Sigmoid colon (tissue), 7 donors: ENCODE measurements around the gene RPL10. TPM values are rescaled to one million over a fixed set of nuclear protein-coding genes. Genes with fewer than 3 reads are reported as not detected.

Source experiments
- DNase-seq: peaks from one replicate; pipeline ENCODE4 v3.0.0-alpha.2; 2019
- H3K27ac ChIP-seq, 4 donors: fragments of 200-600 bp; sonication (generic); one replicate each; pipeline ENCODE4 v1.5.1; 2016 to 2019; ENCODE audit warnings: mild to moderate bottlenecking in 1 of 4
- H3K27me3 ChIP-seq, 3 donors: fragments of 200-600 bp; sonication (generic); one replicate each; pipeline ENCODE4 v1.5.1; 2019; ENCODE audit warnings: mild to moderate bottlenecking in 1 of 3
- H3K36me3 ChIP-seq, 4 donors: fragments of 200-600 bp; sonication (generic); one replicate each; pipeline ENCODE4 v1.5.1; 2016 to 2019
- H3K4me1 ChIP-seq, 4 donors: fragments of 200-600 bp; sonication (generic); one replicate each; pipeline ENCODE4 v1.5.1; 2017 to 2019
- H3K4me3 ChIP-seq, 4 donors: fragments of 200-600 bp; sonication (generic); one replicate each; pipeline ENCODE4 v1.5.1; 2017 to 2019; ENCODE audit warnings: mild to moderate bottlenecking in 2 of 4, moderate library complexity in 1 of 4
- H3K9me3 ChIP-seq, 4 donors: fragments of 200-600 bp in 3 of 4; sonication (generic) in 3 of 4; one replicate each; pipeline versions ENCODE4 v1.5.1 to v1.6.1; 2013 to 2019
- CTCF ChIP-seq, 4 experiments: fragments of 450-650 bp in 3 of 4; fragments of 200-600 bp in 1 of 4; IDR thresholded peaks; one replicate each; pipeline ENCODE4 v1.5.1; 2016 to 2019; ENCODE audit warnings: antibody characterized with exemption in 4 of 4, mild to moderate bottlenecking in 3 of 4, moderate library complexity in 2 of 4
- EP300 ChIP-seq, 4 donors: sonication (generic); formaldehyde crosslinking; IDR thresholded peaks; one replicate each; pipeline ENCODE4 v1.6.1; 2017; ENCODE audit warnings: antibody characterized with exemption in 4 of 4
- POLR2A ChIP-seq, 2 donors: fragments of 450-650 bp; IDR thresholded peaks; one replicate each; pipeline ENCODE4 v1.6.1; 2016; ENCODE audit warnings: antibody characterized with exemption in 2 of 2, mild to moderate bottlenecking in 2 of 2, moderate library complexity in 2 of 2
- POLR2AphosphoS5 ChIP-seq, 4 donors: sonication (generic); formaldehyde crosslinking; IDR thresholded peaks; one replicate each; pipeline ENCODE4 v1.6.1; 2017; ENCODE audit warnings: antibody characterized with exemption in 4 of 4
- WGBS, 2 donors: extraction: QIAGEN DNeasy Blood & Tissue Kit; methylation state at CpG; one replicate each; pipeline ENCODE4 v1.1.7; 2013; 5-methylcytosine and 5-hydroxymethylcytosine counted together
- intact Hi-C: fragments of 100-400 bp; cut with DNase I; formaldehyde crosslinking; loops from one replicate; pipeline ENCODE4 v1.15.1; 2023
- polyA plus RNA-seq, 3 donors: library from polyadenylated mRNA; stranded (reverse); fragments of 200-250 nt; gene quantifications; one replicate each; pipeline ENCODE4 v1.2.3, GENCODE V29; 2013
- small RNA-seq, 3 donors: library from RNA; depleted of rRNA; stranded (forward); fragments of <200 nt; gene quantifications; one replicate each; pipeline ENCODE3, GENCODE V24; 2016
- total RNA-seq, 4 donors: library from RNA; depleted of rRNA; stranded (reverse); fragments of >200 nt; gene quantifications; one replicate each; pipeline ENCODE4 v1.1.0, GENCODE V29; 2016
- donor health status: healthy with polysubstance abuse.
- donor health status: Bipolar disorder and iron deficiency.
- donor health status: healthy.

The RPL10 gene
- total and polyA plus RNA-seq, 7 donors: 3,138 to 8,651 (median 5,003) TPM

DNA sequence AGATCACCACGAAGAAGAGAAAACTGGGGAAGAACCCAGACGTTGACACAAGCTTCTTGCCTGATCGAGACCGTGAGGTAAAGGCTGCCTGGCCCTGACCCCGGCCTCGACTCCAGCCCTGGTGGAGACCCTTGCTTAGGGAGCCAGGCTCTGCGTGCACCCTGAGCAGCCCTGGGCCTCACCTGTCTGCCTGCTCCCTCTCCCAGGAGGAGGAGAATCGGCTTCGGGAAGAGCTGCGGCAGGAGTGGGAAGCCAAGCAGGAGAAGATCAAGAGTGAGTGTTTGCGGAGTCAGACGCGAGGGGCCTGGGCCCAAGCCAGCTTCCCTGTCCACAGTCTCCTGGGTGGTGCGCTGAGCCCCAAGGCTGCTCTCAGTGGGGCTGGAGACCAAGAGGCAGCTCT is 50.3 kb downstream of the RPL10 start:
- intact Hi-C loops: no loop called here
- WGBS, 2 donors: 95% methylated on average over 14 of the region's 14 CpGs

GRCh38 chrX:154449618-154450017 is 51.4 kb downstream of the RPL10 start:
- Histone ChIP-seq H3K27me3 (no peaks in the 10 kb centered on the region), H3K9me3 (no peaks in the 10 kb centered on the region), H3K27ac (no peak overlapping the region), H3K4me1 (peaks cover 0 to 19% (median 12%) of the 10 kb centered on the region in 4 donors), H3K4me3 (no peak overlapping the region), H3K36me3 (peaks cover 5 to 34% (median 14%) of the 10 kb centered on the region in 4 donors)
- 94 to 96% methylated on average over 18 of the region's 18 CpGs for WGBS, 2 donors
- TF ChIP-seq POLR2AphosphoS5 (IDR thresholded peaks at IDR 0.05) (no peak), CTCF (IDR thresholded peaks at IDR 0.05) (no peak), POLR2A (IDR thresholded peaks at IDR 0.05) (no peak), EP300 (IDR thresholded peaks at IDR 0.05) (no peak)
- DNase-seq: no peak
- intact Hi-C loops: no loop called here

More for the DNA sequence above, 50.3 kb downstream of the RPL10 start:
- H3K36me3 ChIP-seq: peaks cover 5 to 34% (median 14%) of the 10 kb centered on the region in 4 donors
- H3K27ac ChIP-seq: no peak overlapping the region
- TF ChIP-seq CTCF (IDR thresholded peaks at IDR 0.05) (no peak), EP300 (IDR thresholded peaks at IDR 0.05) (no peak), POLR2AphosphoS5 (IDR thresholded peaks at IDR 0.05) (no peak), POLR2A (IDR thresholded peaks at IDR 0.05) (no peak)
- no peaks in the 10 kb centered on the region for H3K9me3 ChIP-seq
- no peak overlapping the region for H3K4me3 ChIP-seq
- H3K27me3 ChIP-seq: no peaks in the 10 kb centered on the region
- peaks cover 0 to 27% (median 16%) of the 10 kb centered on the region in 4 donors for H3K4me1 ChIP-seq
- DNase-seq: no peak

GRCh38 chrX:154450312-154450711 is 52.1 kb downstream of the RPL10 start:
- no peak overlapping the region for H3K27ac ChIP-seq
- H3K9me3 ChIP-seq: no peaks in the 10 kb centered on the region
- H3K36me3 ChIP-seq: peaks cover 5 to 34% (median 14%) of the 10 kb centered on the region in 4 donors
- no peak for TF ChIP-seq POLR2A (IDR thresholded peaks at IDR 0.05)
- no peak for TF ChIP-seq CTCF (IDR thresholded peaks at IDR 0.05)
- no peak for TF ChIP-seq POLR2AphosphoS5 (IDR thresholded peaks at IDR 0.05)
- no peak for TF ChIP-seq EP300 (IDR thresholded peaks at IDR 0.05)
- WGBS, 2 donors: 95 to 96% methylated on average over 17 of the region's 17 CpGs
- no peak for DNase-seq
- intact Hi-C loops: no loop called here
- no peaks in the 10 kb centered on the region for H3K27me3 ChIP-seq
- H3K4me1 ChIP-seq: peaks cover 0 to 13% (median 5%) of the 10 kb centered on the region in 4 donors
- no peak overlapping the region for H3K4me3 ChIP-seq

Small RNAs within 50 kb of the gene (small RNA-seq; reads per million reads assigned to genes)
- gene MIR6858 (0 reads per million in 3 donors), gene SNORA70 (0 reads per million in 3 donors)

Other genes starting within 250 kb of the RPL10 start
- gene OPN1MW, start 215.8 kb upstream of the RPL10 start, total RNA-seq: not detected
- gene OPN1MW, start 215.8 kb upstream of the RPL10 start, polyA plus RNA-seq: not detected
- gene OPN1MW2, start 178.6 kb upstream of the RPL10 start, total RNA-seq: not detected
- not detected for gene OPN1MW2, start 178.6 kb upstream of the RPL10 start, polyA plus RNA-seq
- under 1 TPM in 1 of 4 donors, not detected in 3; 0.54 TPM for gene OPN1MW3, start 140.8 kb upstream of the RPL10 start, total RNA-seq
- not detected for gene OPN1MW3, start 140.8 kb upstream of the RPL10 start, polyA plus RNA-seq
- not detected for gene TEX28, start 103.3 kb upstream of the RPL10 start, total RNA-seq
- not detected for gene TEX28, start 103.3 kb upstream of the RPL10 start, polyA plus RNA-seq
- under 1 TPM in 1 of 4 donors, not detected in 3; under 0.01 TPM for gene TKTL1, start 102.6 kb upstream of the RPL10 start, total RNA-seq
- under 1 TPM in 1 of 3 donors, not detected in 2; 0.31 TPM for gene TKTL1, start 102.6 kb upstream of the RPL10 start, polyA plus RNA-seq
- 1,000 to 10,000 TPM; 2,494 to 9,435 (median 5,341) TPM for gene FLNA, start 23.7 kb upstream of the RPL10 start, total RNA-seq
- gene FLNA, start 23.7 kb upstream of the RPL10 start, polyA plus RNA-seq: 100 to 1,000 TPM in 1 of 3 donors, 10 to 100 TPM in 2; 27.0 to 442 (median 42.0) TPM
- gene EMD, start 19.1 kb upstream of the RPL10 start, total RNA-seq: 10 to 100 TPM; 44.3 to 66.8 (median 48.6) TPM
- 10 to 100 TPM; 40.7 to 87.9 (median 42.6) TPM for gene EMD, start 19.1 kb upstream of the RPL10 start, polyA plus RNA-seq
- gene DNASE1L1, start 10.9 kb downstream of the RPL10 start, total RNA-seq: 10 to 100 TPM; 10.9 to 21.8 (median 16.6) TPM
- 10 to 100 TPM; 15.5 to 25.7 (median 17.4) TPM for gene DNASE1L1, start 10.9 kb downstream of the RPL10 start, polyA plus RNA-seq
- 10 to 100 TPM; 35.7 to 58.2 (median 36.6) TPM for gene TAFAZZIN, start 13.2 kb downstream of the RPL10 start, total RNA-seq
- gene TAFAZZIN, start 13.2 kb downstream of the RPL10 start, polyA plus RNA-seq: 10 to 100 TPM in 1 of 3 donors, 1 to 10 TPM in 2; 8.4 to 48.0 (median 9.2) TPM
- gene ATP6AP1, start 30.3 kb downstream of the RPL10 start, total RNA-seq: 10 to 100 TPM; 16.5 to 54.6 (median 27.0) TPM
- gene ATP6AP1, start 30.3 kb downstream of the RPL10 start, polyA plus RNA-seq: 10 to 100 TPM; 18.6 to 87.7 (median 39.1) TPM
- 100 to 1,000 TPM in 1 of 4 donors, 10 to 100 TPM in 3; 71.7 to 101 (median 86.1) TPM for gene GDI1, start 38.8 kb downstream of the RPL10 start, total RNA-seq
- 10 to 100 TPM; 50.9 to 75.4 (median 51.1) TPM for gene GDI1, start 38.8 kb downstream of the RPL10 start, polyA plus RNA-seq
- gene FAM50A, start 45.8 kb downstream of the RPL10 start, total RNA-seq: 10 to 100 TPM; 40.5 to 78.1 (median 48.7) TPM
- gene FAM50A, start 45.8 kb downstream of the RPL10 start, polyA plus RNA-seq: 10 to 100 TPM; 61.9 to 85.1 (median 85.1) TPM
- gene PLXNA3, start 59.9 kb downstream of the RPL10 start, total RNA-seq: 10 to 100 TPM in 1 of 4 donors, 1 to 10 TPM in 3; 3.1 to 12.7 (median 5.9) TPM
- gene PLXNA3, start 59.9 kb downstream of the RPL10 start, polyA plus RNA-seq: 10 to 100 TPM in 1 of 3 donors, 1 to 10 TPM in 2; 4.2 to 22.9 (median 8.6) TPM
- gene LAGE3, start 80.9 kb downstream of the RPL10 start, total RNA-seq: 10 to 100 TPM; 15.5 to 32.7 (median 22.4) TPM
- 10 to 100 TPM; 12.7 to 25.4 (median 21.6) TPM for gene LAGE3, start 80.9 kb downstream of the RPL10 start, polyA plus RNA-seq
- 10 to 100 TPM; 31.6 to 51.0 (median 44.1) TPM for gene UBL4A, start 88.2 kb downstream of the RPL10 start, total RNA-seq
- 10 to 100 TPM; 36.5 to 44.4 (median 36.5) TPM for gene UBL4A, start 88.2 kb downstream of the RPL10 start, polyA plus RNA-seq
- 10 to 100 TPM; 17.5 to 28.8 (median 20.7) TPM for gene SLC10A3, start 92.3 kb downstream of the RPL10 start, total RNA-seq
- gene SLC10A3, start 92.3 kb downstream of the RPL10 start, polyA plus RNA-seq: 10 to 100 TPM; 12.9 to 22.6 (median 18.0) TPM
- gene FAM3A, start 117.9 kb downstream of the RPL10 start, total RNA-seq: 10 to 100 TPM; 30.7 to 49.0 (median 40.6) TPM
- 10 to 100 TPM; 49.7 to 64.9 (median 57.1) TPM for gene FAM3A, start 117.9 kb downstream of the RPL10 start, polyA plus RNA-seq
- 10 to 100 TPM; 15.0 to 32.1 (median 19.8) TPM for gene G6PD, start 148.5 kb downstream of the RPL10 start, total RNA-seq
- 10 to 100 TPM in 2 of 3 donors, 1 to 10 TPM in 1; 9.0 to 34.6 (median 17.8) TPM for gene G6PD, start 148.5 kb downstream of the RPL10 start, polyA plus RNA-seq
- gene IKBKG, start 149.2 kb downstream of the RPL10 start, total RNA-seq: 10 to 100 TPM in 3 of 4 donors, 1 to 10 TPM in 1; 9.2 to 27.4 (median 13.3) TPM
- 10 to 100 TPM; 13.2 to 28.9 (median 17.8) TPM for gene IKBKG, start 149.2 kb downstream of the RPL10 start, polyA plus RNA-seq
- gene CTAG1A, start 186.8 kb downstream of the RPL10 start, total RNA-seq: under 1 TPM in 1 of 4 donors, not detected in 3; 0.54 TPM
- not detected for gene CTAG1A, start 186.8 kb downstream of the RPL10 start, polyA plus RNA-seq
- gene CTAG1B, start 220.9 kb downstream of the RPL10 start, total RNA-seq: not detected
- gene CTAG1B, start 220.9 kb downstream of the RPL10 start, polyA plus RNA-seq: not detected